Measurements from ENCODE around the gene FADS1.
A peak's percentile ranks its signal among the peaks of the same experiment; 100 is the strongest.

Gene FADS1

DNA sequence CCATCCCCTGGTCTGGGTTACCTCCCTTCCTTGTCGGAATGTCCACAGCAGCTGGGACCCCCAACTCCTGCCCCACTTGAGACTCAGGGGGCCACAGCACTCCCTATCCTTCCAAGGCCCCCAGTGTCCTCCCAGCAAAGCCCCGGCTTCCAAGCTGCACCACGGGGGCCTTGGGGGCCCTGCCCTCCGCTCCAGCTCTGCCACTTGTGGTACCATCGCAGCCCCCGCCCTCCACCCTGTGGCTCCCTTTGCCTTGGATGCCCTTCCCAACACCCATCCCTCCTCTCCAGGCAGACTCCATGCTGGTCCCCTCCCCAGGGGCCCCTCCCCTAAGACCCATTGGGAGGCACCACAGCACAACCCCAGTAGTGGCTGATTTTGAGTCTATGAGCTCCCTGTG, 41.7 kb downstream of the FADS1 start:
- no peak for DNase-seq

DNA sequence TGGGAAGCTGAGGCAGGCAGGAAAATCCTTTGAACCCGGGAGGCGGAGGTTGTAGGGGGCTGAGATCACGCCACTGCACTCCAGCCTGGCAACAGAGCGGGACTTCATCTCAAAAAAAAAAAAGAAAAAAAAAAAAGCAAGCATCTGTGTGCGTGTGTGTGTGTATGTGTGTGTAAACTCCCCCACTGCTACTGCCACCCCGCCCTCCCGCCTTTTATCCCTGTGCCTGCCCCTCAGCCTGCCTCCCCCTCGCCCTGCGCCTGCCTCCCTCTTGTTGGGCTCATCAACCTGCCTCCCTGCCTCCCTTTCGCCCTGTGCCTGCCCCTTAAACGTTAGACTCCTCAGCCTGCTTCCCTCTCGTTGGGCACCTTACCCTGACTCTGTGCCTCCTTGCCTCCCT, 42.4 kb downstream of the FADS1 start:
- DNase-seq = no peak

DNA sequence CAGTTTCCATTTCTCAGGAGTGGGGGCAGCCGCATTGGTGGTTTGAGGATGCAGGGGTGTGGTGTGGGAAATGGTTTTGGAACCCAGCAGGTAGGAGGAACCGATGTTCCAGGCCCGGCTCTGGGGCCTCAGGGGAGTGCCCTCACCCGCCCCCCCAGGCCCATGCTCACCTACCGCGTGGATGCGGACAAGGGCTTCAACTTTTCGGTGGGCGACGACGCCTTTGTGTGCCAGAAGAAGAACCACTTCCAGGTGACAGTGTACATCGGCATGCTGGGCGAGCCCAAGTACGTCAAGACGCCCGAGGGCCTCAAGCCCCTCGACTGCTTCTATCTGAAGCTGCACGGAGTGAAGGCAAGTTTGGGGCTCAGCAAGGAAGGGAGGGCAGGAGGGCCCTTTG, 43.0 kb downstream of the FADS1 start:
- no peak for DNase-seq

DNA sequence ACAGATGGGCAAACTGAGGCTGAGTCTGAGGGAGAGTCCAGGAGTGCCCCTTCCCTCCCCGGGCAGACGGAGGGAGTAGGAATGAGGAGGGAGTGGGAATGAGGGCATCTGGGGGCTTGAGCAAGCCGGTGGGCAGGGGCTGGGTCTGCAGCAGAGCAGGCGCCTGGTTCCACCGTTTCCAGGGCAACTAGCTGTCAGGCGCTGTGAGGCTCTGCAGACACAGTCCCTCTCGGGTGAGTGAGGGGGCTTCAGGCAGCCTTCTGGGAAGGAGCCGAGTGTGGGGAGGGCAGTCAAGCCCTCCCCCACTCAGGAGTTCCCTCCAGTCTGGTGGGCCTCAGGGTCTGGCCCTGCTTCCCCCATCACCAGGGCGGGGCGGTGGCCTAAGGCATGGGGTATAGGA, 43.4 kb downstream of the FADS1 start:
- DNase-seq = no peak

DNA sequence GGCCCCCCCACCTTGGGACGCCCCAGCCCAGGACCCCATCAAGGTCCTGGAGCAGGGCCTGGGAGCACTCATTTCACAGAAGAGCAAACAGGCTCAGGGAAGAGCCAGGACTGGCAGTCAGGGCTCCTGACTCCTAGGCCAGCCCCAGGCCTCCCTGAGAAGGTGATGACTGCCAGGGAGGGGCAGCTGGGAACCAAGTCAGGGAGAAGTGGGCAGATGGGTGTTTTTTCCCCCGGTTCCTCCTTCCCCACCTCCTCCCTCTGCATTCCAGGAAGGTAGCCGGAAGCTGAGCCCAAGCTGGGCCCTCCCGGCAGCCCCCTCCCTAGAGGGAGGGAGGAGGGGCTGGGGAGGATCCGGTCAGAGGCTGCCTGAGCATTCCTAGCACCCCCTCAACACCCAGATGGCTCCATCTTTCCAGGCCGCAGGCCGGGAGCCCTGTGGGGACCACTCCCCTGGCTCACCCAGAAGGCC, 44.8 kb downstream of the FADS1 start:
- DNase-seq = no peak

DNA sequence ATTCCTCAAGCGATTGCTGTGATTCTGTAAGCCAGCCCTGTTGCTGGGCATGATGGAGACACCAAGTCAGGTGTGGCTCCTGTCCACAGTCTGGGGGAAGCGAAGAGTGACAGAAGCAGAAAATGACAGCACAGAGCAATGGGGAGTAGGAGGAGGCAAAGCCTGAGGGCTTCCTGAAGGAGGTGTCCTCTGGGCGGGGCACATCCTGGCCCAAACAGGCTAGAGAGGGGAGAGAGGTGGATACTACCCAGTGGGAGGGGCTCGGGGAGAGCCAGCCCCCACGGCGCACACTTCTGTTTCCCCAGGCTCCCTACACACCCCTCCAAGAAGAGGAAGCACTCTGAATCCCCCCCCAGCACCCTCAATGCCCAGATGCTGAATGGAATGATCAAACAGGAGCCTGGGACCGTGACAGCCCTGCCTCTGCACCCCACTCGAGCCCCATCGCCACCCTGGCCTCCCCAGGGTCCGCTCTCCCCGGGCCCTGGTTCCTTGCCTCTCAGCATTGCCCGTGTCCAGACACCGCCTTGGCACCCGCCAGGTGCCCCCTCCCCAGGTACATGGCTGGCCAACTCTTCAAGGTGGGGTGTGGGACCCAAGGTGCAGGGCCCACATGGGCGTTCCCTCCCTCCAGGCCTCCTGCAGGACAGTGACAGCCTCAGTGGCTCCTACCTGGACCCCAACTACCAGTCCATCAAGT, 45.5 kb downstream of the FADS1 start:
- no peak for DNase-seq

DNA sequence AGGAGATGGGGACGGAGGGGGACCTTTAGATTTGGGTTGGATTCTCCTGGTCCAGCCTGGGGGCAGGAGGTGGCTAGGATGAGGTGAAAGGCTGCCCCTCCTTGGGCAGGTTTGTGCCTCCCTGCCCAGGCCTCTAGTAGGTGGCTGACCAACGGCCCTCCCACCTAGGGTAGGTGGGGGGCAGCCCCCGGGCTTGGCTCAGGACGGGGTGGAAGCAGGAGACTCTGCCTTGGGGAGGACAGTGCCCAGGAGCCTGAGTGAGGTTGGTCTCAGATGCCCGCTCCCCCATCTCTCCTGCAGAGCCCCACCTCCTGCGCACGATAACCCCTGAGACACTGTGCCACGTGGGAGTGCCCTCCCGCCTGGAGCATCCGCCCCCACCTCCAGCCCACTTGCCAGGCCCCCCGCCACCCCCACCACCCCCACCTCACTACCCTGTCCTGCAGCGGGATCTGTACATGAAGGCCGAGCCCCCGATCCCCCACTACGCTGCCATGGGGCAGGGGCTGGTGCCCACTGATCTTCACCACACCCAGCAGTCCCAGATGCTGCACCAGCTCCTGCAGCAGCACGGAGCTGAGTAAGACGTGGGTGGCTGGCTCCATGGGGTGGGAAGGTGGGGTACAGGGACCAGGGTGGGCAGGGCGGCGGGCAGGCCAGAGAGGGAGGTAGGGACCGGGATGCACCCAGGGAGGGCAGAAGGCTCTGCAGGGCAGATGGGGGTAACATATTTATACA, 46.7 kb downstream of the FADS1 start:
- no peak for DNase-seq

DNA sequence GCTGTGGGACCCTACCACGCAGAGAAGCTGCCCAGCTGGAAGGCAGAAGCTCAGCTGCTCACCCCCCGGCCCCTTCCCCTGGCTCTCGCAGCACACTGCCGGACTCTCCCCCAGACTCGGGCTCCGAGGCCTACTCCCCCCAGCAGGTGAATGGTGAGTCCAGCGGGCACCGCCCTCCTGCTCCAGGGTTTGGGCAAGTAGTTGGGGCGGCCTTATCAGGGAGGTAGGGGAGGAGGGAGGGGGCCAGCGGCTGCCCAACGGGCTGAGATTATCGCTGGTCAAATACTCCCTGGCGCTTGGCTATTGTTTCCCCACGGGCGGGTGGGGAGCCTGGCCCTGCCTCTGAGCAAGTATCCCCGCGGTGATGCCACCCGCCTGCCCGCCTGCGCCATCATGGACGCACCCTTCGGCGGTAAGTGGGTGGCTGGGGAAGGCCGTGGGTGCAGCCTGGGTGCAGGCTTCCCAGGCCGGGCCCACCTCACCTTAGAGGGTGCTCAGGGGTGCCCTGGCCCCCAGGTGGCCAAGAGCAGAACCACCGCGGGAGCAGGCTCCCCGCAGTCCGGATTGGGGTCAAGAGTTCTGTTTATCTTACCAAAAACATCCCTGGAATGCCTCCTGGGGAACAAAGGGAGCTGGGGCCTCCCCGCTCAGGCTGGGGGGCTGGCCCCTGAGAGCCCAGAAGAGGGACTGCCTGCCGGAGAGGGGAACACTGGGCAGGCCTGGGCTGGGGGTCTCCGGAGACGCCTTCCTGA, 47.5 kb downstream of the FADS1 start:
- DNase-seq = no peak

DNA sequence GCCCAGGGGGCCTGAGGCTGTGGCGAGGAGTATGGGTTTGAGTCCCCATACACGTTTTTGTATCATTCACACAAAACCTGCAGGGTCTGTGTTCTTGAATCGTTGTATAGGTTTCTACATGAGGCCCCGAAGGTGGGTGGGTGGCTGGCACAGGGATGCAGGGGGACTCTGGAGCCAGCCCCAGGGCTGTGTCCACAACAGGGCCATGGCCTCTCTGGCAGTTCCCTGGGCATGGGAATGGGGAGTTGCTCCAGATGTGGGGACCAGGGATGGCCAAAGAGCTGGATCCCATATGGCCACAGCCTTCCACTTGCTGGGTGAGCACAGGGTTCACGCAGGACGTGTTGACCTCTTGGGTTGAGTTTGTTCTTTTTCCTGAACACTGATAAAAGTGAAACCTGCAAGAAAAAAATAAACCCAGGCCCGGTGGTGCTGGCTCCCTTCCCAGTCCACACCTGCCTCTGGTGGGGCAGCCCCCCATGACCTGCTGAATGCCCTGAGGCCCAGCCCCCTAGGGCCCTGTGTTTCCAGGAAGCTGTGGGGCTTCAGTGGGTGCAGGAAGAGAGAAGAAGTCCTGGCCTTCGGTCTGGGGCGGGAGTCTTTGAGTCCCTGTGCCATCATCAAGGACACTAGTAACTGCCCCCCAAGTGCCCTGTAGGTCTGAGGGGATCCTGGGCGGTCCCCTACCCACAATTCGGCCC, 48.3 kb downstream of the FADS1 start:
- no peak for DNase-seq

DNA sequence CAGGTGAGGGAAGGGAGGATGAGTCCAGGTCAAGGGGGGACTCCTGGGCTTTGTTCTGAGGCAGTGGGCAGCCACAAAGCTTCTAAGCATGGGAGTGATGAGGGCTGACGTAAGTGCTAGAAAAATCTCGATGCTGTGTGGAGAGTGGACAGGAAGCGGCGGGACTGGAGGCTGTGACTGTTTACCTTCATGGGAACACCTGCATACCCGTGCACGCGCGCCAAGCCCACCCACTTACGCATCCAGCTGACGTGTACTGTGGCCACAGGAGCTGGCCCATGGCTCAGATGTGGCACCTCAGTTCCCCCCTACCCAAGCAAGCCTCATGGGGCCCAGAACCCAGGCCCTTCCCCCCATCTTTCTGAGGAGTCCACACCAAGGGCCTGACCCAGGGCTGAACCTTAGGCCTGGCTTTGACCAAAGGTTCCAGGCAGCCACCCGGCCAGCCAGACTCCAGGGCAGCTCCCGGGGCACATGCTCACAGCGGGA, 50.4 kb downstream of the FADS1 start:
- no peak for DNase-seq

DNA sequence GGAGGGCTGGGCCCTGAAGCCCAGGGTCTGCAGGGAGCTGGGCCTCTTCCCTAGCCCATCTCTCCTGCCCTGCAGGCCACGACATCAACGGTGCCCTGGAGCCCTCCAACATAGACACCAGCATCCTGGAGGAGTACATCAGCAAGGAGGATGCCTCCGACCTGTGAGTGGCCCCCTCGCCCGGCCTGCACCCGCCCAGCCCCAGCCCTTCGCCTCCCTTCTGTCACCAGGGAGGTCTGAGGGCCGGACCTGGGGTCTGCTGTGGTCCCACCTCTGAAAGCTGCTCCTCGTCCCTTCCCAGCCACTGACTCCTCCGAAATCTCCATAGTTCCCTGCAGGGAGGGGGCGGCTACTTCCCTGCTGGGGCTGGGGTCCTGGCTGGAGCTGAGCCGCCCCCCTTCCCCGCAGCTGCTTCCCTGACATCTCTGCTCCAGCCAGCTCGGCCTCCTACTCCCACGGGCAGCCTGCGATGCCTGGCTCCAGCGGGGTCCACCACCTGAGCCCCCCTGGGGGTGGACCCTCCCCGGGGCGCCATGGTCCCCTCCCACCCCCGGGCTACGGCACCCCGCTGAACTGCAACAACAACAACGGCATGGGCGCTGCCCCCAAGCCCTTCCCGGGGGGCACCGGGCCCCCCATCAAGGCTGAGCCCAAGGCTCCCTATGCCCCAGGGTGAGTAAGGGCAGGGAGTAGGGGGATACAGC, 51.1 kb downstream of the FADS1 start:
- no peak for DNase-seq

DNA sequence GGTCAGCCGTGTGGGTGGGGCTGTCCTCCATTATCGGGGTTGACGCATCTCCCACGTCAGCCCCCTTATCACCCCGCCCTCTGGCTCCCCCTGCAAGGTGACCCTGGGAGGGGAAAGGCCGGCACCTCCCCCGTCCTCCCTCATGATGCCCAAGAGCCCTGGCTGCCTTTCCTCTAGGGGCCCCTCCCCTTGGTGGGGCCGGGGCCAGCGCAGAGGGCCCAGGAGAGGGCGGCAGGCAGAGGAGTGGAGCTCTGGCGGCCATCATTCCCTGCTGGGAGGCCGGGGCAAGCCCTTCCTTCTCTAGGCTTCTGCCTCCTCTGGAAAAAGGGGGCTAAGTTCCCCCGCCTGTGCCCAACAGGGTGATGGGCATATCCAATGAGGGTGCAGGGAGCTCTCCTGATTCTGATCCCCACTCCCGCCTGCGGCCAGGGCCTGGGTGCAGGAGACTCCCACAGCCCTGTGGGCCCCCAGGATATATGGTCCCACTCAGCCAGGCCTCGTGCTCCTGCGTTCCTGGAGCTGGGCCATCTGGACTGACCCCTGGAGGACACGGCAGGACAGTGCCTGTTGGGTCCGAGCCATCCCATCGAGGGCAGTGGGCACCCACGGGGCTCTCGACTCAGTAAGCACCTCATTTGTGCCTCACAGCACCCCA, 52.1 kb downstream of the FADS1 start:
- DNase-seq = no peak

DNA sequence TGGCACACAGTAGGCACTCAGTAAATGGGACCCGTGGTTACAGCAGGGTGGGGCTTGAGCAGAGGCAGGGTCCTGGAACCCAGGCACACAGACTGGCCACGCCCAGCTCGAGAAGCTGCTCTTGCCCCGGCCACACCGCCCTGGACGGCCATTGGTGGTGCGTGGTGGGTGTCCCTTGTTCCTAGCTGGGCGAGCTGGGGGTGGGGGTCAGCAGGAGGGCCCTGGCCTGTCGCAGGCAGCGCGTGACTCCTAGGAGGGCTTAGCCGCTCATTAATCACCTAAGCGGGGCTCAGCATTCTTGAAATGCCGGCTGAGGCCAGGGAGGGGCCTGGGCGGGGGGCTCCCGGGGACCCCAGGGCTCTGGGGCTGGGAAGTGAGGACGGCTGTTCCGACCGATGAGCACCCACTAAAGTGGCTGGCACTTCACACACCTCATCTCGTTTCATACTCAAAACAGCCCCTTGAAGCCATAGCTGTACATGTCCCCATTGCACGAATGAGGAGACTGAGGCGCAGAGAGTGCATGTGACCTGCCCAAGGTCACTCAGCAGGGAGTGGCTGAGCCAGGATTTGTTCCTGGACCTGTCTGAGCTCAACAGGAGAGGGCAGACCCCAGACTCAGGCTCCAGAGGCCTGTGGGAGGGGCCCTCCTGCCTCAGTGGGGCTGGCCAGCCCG, 52.7 kb downstream of the FADS1 start:
- DNase-seq = no peak

DNA sequence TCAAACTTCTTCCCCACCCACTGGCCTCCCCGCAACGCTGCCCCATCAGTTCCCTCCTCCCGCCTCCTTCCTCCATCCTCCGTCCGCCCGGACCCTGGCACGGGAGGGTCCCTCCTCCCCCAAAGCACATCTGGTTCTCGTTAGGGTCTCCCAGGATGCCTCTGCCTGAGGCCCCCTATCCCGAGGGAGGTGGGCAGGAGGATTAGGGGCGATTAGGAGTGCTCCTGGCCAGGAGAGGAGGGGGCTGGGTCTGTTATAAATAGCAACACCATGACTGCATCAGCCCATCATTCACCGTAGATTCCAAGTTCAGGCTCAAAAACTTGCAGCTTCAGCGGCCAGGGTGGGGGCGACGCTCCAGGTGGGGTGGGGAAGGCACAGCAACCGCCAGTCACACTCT, 54.0 kb downstream of the FADS1 start:
- DNase-seq = no peak

DNA sequence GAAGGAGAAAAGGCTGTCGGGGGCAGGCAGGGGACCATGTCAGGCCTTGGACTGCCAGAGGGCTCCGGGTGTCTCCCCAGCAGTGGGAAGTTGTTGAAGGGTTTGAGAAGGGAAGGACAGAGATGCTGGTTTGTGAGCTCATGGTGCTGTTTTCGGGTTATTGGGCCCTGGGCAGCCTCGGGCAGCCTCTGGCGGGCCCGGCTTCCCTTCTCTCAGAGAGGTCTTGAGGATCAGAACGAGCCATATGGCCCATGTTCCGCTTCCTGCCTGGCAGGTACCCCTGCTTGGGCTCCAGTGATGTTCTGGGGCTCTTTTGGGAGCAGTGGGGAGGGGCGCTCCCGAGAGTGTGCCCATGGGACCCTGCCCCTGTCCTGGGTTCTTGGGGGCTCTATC, 54.6 kb downstream of the FADS1 start:
- DNase-seq = no peak

DNA sequence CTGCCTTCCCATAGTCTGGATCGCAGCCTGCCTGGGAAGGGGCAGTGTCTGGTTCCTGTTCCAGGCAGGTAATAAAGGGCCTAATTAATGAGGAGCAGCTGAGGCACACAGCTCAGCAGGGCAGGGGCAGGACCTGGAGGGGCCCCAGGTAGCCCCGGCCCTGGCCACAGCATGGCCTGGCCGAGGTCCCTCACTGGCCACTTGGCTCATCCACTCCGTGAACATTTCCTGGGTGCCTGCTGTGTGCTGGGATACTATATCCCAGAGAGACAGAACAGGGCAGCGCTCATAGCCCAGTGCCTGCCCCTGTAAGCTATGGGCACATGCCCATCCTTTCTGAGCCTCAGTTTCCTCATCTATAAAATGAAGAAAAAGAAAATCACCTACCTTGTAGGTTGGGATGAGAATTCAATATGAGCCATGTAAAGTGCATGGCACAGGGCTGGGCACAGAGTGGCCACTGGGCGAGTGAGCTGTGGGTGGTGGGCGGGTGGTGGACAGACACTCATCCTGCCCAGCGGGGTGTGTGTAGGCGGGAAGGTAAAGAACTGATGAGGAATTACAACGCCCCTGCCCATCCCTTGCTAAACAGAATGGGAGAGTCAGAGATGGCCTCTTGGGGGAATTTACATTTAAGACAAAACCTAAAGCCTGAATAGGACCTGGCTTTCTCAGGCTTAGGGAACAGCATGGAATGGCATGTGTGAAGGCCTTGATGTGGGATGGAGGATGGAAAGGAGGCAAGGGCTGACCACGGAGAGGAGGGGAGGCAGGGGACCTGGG, 55.2 kb downstream of the FADS1 start:
- DNase-seq = no peak

DNA sequence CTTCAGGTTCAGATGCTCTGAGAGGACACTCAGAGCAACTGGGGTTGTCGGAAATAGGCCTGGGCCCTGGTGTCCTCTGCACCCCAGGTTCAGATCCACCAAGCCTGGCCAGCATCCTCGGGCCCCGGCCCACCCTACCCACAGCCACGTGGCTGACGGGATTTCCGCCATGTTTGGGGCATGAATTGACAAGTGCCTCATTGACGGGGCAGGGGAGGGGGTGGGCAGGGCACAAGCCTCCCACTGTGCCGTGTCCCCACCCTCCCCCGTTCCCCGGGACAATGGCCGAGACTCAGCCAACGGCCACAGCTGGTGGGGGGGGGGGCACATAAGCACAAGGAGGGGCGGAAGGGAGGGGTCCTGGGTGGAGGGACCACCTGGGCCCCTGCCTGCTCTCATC, 55.9 kb downstream of the FADS1 start:
- DNase-seq = no peak

DNA sequence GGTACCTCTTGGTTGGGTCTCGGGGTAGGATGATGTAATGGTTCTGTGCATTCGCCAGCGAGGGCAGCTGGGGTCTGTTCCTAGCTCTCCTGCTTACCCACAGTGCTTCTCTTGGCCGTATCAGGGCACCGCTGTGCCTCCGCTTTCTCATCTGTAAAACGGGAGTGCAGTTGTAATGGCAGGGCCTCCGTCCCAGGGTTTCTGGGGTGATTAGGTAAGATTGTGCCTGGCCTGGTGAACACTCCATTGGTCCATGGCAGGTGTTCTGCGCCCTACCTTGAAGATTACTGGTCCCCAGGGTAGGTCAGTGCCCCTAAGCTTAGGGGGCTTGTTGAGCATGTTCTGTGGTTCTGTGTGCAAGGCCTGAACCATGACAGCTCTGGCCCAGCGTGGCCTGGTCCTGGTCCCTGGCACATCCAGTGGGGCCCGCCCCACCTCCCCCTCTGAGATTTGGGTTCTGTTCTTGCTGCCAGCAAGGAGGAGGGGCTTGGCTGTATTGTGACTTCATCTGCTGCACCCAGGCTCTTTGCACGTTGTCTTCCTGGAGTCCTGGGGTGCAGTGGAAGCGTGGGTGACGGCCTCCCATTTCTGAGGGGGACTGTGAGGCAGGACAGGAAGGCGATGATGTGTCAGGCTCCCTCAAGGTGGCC, 59.5 kb downstream of the FADS1 start:
- DNase-seq = no peak

DNA sequence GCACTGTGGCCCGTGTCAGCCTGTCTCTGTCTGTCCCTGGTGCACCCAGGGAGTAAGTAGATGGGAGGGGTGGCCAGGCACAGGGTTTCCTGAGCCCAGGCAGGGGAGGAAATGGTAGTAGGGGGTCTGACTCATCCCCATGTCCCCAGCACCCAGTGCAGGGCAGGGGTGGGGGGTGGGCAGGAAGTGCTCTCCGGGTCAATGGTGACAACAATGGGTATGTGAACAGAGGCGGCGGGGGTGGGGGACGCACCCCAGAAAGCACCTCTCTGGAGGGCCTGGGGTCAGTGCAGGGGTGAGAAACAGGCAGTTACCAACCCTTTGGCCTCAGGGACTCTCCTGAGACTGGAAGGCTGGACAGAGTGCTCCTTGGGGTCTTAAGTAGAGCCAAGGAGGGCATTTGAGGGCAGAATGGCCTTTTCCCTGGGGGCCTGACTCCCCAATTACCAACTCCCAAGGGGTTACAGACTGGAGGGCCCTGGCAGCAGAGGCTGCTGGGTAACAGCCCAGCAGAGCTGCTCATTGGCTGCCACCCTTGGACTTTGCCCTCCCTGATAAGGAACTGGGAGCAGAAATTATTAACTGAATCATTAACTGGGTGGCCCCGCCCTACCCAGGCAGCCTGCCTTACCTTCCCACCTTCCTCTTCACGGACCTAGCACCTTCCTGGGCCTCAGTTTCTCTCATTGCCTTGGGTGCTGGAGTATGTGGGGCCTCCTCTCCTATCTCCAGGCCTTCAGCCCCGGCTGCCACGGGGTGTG, 60.2 kb downstream of the FADS1 start:
- peak; percentile 35 for DNase-seq
